ENCODE results near the gene ATP10A.

ATP10A gene

DNA sequence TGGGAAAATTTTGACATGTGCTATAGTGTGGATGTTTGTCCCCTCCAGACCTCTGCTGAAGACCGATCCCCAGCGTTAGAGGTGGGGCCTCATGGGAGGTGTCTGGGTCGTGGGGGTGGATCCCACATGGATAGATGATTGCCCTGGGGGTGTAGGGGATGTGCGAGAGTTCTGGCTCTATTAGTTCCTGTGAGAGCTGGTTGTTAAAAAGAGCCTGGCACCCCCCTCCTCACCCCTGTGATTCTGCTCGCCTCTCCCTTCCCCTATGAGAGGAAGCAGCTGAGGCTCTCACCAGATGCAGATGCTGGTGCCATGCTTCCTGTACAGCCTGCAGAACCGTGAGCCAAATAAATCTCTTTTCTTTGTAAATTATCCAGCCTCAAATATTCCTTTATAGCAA is 67.4 kb downstream of the ATP10A start:
- DNase-seq (ENCODE audit: low spot score), result no peak

GRCh38 chr15:25795061-25795460 is 68.1 kb downstream of the ATP10A start:
- DNase-seq (ENCODE audit: low spot score), result no peak

DNA sequence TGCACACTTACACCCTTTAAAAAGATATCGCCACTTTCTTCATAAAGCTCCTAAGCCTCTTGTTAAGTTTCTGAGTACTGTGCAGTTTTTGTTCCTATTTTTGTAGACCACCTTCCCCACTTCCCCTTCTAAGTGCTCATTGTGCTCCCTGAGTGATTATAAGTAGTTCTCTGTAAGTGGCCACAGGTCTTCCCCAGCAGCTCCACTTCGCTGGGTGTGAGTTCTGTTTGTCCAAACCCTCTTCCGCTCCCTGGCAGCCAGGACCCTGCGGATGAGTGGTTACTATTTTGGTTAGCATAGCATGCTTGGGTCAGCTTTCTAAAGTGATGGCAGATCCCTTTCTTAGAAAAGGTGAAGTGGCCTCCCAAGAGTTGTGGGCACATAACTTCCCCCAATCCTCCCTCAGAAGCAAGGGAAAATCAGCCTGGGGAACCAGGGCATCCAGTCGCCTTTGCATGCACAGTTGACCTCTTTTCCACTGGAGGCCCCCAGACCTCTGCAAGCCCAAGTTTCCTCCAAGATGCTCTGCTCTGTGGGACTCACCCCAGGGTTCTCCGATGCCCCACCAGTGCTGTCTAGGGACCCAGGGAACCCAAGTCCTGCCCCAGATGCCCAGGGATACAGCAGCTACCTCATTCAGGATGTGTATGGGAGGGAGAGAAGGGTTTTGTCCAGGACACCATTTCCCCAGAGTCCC is 69.6 kb downstream of the ATP10A start:
- DNase-seq (ENCODE audit: low spot score), result no peak

- DNase-seq (ENCODE audit: low spot score), result no peak
Observed at GRCh38 chr15:25792128-25792527, 71.0 kb downstream of the ATP10A start.

GRCh38 chr15:25790000-25790660 is 73.0 kb downstream of the ATP10A start:
- DNase-seq (ENCODE audit: low spot score), result peak; percentile 47

DNA sequence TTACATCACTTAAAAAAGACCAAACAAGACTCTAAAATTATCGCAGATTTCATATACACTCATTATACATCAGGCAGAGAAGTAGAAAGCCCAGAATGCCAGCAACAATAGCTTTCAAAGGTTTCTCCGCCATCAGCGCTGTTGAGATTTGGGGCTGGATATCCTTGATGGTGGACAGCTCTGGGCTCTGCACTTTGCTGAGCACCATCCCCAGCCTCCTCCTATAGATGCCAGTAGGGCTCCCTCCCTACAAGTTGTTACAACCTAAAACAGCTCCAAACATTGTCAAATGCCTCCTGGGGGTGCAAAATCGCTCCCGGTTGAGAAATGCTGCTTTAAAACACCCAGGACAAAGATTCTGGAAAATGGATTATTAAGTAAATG is 73.5 kb downstream of the ATP10A start:
- no peak for DNase-seq (ENCODE audit: low spot score)

DNA sequence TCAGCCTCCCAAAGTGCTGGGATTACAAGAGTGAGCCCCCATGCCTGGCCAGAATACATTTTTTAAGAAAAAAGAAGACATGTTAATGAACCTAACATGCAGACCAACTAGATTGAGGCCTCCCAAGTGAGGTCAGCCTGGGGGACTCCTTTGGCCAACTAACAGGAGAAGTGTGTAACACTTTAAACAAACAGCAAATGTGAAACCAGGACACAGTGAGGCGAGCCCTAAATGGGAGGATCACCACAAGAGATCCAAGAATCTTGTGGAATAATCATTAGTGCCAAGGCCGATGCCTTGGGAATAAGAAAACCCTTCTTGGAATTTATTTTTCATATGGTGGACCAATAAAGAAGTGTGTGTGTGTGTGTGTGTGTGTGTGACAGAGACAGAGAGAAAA is 73.9 kb downstream of the ATP10A start:
- no peak for DNase-seq (ENCODE audit: low spot score)

GRCh38 chr15:25787855-25788520 is 75.1 kb downstream of the ATP10A start:
- DNase-seq (ENCODE audit: low spot score), result no peak

DNA sequence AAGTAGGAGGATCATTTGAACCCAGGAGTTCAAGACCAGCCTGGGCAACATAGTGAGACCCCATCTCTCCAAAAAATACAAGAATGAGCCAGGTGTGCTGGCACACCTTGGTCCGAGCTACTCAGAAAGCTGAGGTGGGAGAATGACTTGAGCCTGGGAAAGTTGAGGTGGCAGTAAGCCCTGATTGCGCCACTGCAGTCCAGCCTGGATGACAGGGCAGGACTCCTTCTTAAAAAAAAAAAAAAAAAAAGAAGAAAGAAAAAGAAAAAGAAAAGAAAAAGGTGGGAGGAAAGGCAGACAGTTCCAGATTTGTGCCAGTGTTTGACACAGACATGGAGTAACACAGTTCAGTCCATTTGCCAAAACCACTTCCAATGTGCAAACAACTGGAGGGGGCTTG is 75.7 kb downstream of the ATP10A start:
- DNase-seq (ENCODE audit: low spot score), result no peak

GRCh38 chr15:25786040-25786439 is 77.1 kb downstream of the ATP10A start:
- DNase-seq (ENCODE audit: low spot score), result no peak

GRCh38 chr15:25785641-25786025 is 77.5 kb downstream of the ATP10A start:
- no peak for DNase-seq (ENCODE audit: low spot score)

GRCh38 chr15:25784876-25785640 is 78.1 kb downstream of the ATP10A start:
- no peak for DNase-seq (ENCODE audit: low spot score)

DNA sequence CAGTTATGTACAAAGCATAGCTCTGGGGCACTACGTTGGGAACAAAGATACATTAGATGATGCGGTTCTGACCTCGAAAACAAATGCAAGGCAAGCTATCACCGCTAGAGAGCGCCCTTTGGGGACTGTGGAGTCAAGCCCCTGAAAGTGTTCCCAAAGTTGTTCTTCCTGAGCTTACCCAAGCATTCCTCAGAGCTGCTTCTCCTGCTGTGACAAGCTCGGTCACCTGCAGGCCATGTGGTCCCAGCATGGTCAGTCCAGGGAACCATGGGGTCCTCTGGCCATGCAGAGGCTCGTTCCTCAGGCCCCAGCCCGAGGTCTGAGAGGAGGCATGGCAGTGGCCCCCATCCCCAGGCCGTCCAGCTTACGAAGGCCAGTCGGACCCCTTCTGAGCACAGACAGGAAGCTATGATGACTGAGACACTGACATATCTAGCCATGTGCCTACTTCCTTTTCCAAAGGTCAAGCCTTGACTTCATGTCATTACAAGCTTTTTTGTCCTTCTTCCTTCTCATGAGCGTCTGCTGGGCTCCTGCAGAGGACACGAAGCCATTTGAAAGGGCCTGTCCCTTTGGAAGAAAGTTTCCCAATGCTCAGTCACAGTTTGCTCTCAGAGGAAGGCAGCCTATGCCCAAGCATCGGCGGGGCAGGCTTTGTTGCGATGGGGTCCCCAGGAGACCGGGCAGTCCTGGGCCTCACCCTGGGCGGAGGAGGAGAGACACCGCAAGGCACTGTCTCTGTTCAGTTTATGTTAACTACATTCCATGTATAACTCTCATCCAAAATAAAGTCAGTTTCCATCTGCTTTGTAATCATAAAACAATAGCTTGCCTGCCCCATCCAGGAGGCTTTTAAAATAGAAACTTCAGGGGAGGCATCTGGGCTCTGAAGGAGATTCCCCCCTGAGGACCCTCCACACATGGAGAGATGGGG is 79.3 kb downstream of the ATP10A start:
- peak; percentile 71 for DNase-seq (ENCODE audit: low spot score)

DNA sequence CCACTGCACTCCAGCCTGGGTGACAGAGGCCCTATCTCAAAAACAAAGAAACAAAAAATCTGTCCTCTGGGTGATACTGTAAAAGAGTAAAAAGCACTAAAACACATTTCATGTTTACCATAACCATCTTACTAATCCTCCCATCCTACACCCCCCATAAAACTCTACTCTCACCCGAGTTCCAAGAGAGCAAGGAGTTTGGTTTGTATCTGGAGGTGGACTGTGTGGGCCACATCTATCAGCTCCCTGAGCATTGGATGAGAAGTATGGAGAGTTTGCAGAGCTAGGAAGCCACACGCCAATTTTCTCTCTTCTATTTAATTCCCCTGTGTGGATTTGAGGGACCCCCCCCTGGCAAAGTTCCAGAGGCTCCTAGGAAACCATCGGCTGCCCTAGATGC is 80.0 kb downstream of the ATP10A start:
- no peak for DNase-seq (ENCODE audit: low spot score)

DNA sequence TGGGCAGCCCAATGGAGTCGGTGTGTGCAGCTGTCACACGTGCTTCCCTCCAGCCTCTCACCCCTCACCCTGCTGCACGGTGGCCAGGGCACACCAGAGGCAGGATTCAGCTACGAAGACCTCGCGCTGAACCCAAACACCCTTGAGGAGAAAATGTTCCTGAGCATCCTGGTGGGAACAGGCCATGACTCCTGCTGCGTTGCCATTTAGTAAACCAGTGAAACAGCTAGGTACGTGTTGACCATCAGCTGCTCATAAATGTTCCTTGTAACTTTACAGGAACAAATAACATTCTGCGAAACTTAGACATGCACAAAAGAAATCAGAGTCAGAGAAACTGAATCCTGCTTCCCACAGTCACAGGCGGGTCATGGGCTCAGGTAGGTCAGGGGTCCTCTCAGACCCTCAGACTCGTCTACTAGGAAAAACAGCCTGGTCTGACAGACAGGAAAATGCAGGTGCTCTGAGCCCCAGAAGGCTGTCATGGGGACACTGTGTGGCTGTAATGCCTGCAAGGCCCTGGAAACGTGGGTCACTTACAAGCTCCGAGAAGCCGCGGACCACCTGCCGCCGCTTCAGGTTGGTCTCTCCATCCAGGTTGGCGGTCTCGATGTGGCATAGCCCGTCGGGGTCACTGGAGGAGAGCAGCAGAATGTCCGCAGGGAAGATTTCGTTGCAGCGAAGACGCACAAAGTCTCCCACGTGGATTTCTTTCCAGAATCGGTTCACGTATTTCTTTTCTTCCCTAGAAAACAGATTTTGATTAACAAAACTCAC is 82.5 kb downstream of the ATP10A start:
- no peak for DNase-seq (ENCODE audit: low spot score)

- DNase-seq (ENCODE audit: low spot score), result no peak
Observed at GRCh38 chr15:25778161-25778560, 85.0 kb downstream of the ATP10A start.

DNA sequence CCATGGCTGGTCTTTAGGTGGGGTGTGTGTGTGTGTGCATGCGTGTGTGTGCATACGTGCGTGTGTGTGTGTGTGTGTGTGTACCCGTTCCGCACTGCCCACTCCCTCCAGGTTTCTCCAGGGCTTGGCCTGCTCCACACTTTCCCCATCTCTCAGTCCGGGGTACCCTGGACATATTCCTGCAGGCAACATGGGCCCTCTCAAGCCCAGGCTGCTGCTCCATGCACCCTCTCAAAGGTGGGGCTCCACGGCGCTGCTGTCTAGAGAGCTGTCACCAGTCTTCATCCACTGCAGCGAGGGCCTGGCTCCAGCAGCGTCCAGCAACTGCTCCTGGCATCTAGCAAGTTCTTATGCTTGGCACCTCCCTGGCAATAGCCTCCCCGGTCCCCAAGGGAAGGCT is 86.1 kb downstream of the ATP10A start:
- DNase-seq (ENCODE audit: low spot score), result no peak

DNA sequence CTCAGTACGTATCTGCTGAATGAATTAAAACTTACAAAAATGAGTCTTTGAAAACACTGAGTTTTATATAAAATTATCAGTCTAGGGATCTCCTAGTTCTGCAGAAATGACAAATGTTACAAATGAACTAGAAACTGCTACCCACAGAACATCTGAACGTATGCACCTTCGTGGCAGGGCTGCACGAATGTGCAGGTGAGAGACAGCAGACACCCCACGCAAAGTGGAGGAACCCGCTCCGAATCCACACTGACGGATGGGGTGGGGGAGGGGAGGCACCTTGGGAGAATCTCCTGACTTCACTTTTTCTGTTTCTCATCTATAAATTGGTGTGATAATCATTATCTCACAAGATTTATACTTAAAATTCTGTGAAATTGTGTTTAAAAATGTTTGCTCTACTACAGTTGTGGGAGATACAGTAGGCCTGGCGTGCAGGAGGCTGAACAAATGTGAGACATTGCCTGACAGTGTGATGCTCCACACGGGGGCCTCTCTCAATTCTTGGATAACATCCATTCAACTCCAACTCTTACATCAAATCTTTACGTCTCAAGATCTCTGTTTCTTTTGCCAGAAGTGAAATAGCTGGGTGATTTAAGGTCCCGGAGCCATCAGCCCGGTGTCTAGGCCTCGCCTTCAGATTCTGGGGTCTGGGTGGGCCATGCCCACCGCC is 86.9 kb downstream of the ATP10A start:
- DNase-seq (ENCODE audit: low spot score), result no peak

DNA sequence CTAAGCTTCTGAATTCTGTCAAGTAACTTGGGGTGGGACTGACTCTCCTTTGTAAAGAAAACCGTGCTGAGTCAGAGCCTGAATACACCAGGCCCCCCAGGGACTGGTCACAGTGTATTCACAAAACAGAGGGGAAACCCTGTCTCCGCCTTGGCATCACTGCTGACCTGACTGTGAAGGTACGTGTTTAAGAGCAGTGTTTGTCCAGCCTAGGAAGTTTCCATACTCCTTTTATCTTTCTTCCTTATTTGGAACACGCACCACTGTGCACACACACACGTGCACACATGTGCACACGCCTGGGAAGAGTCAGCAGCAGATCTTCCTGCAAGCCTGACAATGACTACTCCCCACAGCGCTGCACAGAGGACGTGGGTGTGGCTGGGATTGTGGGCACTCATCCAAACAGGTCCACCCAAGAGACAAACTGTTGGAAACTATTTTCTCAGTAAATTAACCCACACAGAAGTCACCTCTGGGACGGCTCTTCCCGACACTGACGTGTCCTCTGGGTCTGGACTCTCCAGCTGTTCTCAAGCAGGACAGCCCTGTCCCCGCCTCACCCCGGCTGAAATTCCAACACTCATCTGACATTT is 87.7 kb downstream of the ATP10A start:
- peak; percentile 49 for DNase-seq (ENCODE audit: low spot score)

- no peak for DNase-seq (ENCODE audit: low spot score)
Observed at GRCh38 chr15:25774871-25775270, 88.3 kb downstream of the ATP10A start.

All from iPS-NIHi11 (cell line).